PFSK-1 (cell line): ENCODE measurements around the gene ETV2.

Experiments used
- FOXP2 ChIP-seq: optimal IDR thresholded peaks from 2 replicates; pipeline ENCODE3; 2011; ENCODE audit warnings: borderline replicate concordance, control low read depth, inconsistent platforms; ENCODE audit not compliant: insufficient read depth; ENCODE audit errors: extremely low read length, extremely low read depth
- POLR2AphosphoS5 ChIP-seq: IDR thresholded peaks from 2 replicates; pipeline ENCODE4 v1.6.1; 2012; ENCODE audit warnings: low read depth, mild to moderate bottlenecking, control low read depth, low read length, moderate library complexity
- SIN3A ChIP-seq: IDR thresholded peaks from 2 replicates; pipeline ENCODE4 v1.6.1; 2012; ENCODE audit warnings: mild to moderate bottlenecking, low read length, moderate library complexity, borderline replicate concordance; ENCODE audit not compliant: insufficient read depth
- TAF1 ChIP-seq: IDR thresholded peaks from 2 replicates; pipeline ENCODE4 v1.6.1; 2012; ENCODE audit warnings: low read length, control low read depth, borderline replicate concordance; ENCODE audit not compliant: insufficient read depth
- TF ChIP-seq, protein P1 (sequence below), 2 experiments: IDR thresholded peaks; 2 replicates each; pipeline versions ENCODE4 v1.6.1 to v1.8.0; 2011 to 2012; ENCODE audit warnings: low read depth in 2 of 2, low read length in 2 of 2, control low read depth in 1 of 2, inconsistent platforms in 1 of 2, mild to moderate bottlenecking in 1 of 2, moderate library complexity in 1 of 2; ENCODE audit not compliant: insufficient read depth in 1 of 2

- no peak for TF ChIP-seq POLR2AphosphoS5
- TF ChIP-seq, protein P1, sequence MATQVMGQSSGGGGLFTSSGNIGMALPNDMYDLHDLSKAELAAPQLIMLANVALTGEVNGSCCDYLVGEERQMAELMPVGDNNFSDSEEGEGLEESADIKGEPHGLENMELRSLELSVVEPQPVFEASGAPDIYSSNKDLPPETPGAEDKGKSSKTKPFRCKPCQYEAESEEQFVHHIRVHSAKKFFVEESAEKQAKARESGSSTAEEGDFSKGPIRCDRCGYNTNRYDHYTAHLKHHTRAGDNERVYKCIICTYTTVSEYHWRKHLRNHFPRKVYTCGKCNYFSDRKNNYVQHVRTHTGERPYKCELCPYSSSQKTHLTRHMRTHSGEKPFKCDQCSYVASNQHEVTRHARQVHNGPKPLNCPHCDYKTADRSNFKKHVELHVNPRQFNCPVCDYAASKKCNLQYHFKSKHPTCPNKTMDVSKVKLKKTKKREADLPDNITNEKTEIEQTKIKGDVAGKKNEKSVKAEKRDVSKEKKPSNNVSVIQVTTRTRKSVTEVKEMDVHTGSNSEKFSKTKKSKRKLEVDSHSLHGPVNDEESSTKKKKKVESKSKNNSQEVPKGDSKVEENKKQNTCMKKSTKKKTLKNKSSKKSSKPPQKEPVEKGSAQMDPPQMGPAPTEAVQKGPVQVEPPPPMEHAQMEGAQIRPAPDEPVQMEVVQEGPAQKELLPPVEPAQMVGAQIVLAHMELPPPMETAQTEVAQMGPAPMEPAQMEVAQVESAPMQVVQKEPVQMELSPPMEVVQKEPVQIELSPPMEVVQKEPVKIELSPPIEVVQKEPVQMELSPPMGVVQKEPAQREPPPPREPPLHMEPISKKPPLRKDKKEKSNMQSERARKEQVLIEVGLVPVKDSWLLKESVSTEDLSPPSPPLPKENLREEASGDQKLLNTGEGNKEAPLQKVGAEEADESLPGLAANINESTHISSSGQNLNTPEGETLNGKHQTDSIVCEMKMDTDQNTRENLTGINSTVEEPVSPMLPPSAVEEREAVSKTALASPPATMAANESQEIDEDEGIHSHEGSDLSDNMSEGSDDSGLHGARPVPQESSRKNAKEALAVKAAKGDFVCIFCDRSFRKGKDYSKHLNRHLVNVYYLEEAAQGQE (IDR thresholded peaks at IDR 0.05; ENCODE audit: insufficient read depth in 1 of 2, low read depth in 2 of 2, low read length in 2 of 2) = no peak
- TF ChIP-seq TAF1 = no peak
- TF ChIP-seq SIN3A = no peak
- no peak for TF ChIP-seq FOXP2
Measured at GRCh38 chr19:35661995-35662340, 20.4 kb downstream of the ETV2 start.
